Cardiac fibroblast (primary cell): Measurements from ENCODE around the gene ZNF77.
"Not testable (repeated sequence)": the region's sequence is repeated elsewhere in the genome, so short reads cannot be mapped to it uniquely, and the experiment has no call there.

Source experiments
- DNase-seq, 2 donors: peaks; one replicate each; pipeline versions ENCODE4 v3.0.0 to v3.0.0-alpha.2; 2010; ENCODE audit warnings: low read depth in 2 of 2
- H3K4me3 ChIP-seq, 2 donors: replicated peaks in 1 of 2; 1 replicate in 1 of 2; 2 replicates in 1 of 2; pipeline ENCODE4 v1.5.1; 2011; ENCODE audit warnings: low read depth in 2 of 2, low read length in 2 of 2, mild to moderate bottlenecking in 2 of 2, moderate library complexity in 1 of 2
- TF ChIP-seq, protein P1 (sequence below): IDR thresholded peaks from one replicate; pipeline ENCODE4 v1.5.1; 2011; ENCODE audit warnings: low read depth, mild to moderate bottlenecking, low read length, inconsistent platforms

ZNF77 gene

DNA sequence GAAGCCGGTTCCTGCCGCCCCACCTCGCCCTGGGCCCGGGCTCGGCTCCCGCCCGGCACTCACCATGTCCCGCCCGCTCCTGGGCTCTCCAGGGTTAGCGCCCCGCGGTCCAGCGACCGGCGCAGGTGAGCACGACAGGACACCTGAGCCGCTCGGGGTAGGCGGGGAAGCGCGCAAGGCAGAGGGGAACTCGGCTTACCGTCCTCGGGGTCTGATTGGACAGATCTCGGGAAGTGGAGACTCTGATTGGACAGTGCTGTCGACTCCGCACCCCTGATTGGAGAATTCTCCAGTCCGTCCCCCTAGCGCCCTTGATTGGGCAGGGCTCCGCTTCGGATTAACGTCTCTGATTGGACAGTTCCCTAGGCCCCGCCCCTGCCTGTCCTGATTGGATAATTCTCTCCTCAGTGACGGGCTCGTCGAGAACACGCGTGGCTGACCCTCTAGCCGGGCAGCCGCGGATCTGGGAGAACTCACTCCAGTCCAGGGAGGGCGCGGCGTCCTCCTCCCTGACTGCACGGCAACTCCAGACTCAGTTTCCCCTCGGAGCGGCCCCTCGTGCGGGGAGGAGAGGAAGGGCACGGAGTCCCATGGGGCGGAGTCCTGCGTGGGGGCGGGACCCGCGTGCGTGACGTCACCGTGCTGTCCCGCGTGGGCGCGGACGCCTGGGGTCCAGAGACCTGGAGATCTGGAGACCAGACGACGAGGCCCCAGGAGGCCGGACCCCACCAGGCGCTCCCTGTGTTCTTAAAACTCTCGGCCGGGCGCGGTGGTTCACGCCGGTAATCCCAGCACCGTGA, at the start of gene ZNF77:
ZNF77 (minus strand) TSS at position 197 of the 800 bp plus-strand sequence; CDS start at position 66, 131 bp downstream.
- TF ChIP-seq, protein P1, sequence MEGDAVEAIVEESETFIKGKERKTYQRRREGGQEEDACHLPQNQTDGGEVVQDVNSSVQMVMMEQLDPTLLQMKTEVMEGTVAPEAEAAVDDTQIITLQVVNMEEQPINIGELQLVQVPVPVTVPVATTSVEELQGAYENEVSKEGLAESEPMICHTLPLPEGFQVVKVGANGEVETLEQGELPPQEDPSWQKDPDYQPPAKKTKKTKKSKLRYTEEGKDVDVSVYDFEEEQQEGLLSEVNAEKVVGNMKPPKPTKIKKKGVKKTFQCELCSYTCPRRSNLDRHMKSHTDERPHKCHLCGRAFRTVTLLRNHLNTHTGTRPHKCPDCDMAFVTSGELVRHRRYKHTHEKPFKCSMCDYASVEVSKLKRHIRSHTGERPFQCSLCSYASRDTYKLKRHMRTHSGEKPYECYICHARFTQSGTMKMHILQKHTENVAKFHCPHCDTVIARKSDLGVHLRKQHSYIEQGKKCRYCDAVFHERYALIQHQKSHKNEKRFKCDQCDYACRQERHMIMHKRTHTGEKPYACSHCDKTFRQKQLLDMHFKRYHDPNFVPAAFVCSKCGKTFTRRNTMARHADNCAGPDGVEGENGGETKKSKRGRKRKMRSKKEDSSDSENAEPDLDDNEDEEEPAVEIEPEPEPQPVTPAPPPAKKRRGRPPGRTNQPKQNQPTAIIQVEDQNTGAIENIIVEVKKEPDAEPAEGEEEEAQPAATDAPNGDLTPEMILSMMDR: no peak
- peak; percentile 99 for DNase-seq
- H3K4me3 ChIP-seq: peak within 1 kb of the TSS; percentile 86 to 88

DNA sequence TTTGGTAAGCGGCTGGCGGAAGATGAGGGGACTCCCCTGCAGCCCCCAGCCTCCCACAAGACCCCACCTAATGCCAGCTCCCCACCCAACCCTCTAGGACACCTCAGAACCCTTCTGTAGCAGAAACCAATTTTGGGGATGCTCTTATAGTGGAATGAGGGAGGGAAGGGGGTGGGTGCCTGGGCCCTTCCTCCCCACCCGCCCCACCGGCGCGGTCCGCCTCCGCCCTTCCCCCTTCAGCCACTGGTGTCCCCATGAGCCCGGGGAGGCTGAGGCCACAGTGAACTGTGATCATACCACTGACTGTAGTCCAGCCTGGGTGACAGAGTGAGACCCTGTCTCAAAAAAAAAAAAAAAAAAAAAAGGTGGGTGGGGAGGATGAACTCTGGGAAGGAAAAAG, 48.8 kb upstream of the ZNF77 start:
- no peak overlapping the region for H3K4me3 ChIP-seq
- DNase-seq: no peak
- TF ChIP-seq, protein P1: no peak

DNA sequence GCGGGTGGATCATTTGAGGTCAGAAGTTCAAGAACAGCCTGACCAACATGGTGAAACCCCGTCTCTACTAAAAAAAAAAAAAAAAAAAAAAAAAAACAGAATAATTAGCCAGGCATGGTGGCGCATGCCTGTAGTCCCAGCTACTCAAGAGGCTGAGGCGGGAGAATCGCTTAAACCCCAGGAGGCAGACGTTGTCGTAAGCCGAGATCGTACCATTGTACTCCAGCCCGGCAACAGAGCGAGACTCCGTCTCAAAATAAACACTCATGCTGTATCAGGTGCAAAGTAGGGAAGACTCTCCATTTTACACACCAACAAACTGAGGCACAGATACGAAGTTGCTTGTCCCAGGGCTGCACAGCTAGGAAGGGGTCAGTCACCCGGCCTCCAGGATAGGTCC, 48.2 kb upstream of the ZNF77 start:
- no peak overlapping the region for H3K4me3 ChIP-seq
- TF ChIP-seq, protein P1: no peak
- DNase-seq: no peak

DNA sequence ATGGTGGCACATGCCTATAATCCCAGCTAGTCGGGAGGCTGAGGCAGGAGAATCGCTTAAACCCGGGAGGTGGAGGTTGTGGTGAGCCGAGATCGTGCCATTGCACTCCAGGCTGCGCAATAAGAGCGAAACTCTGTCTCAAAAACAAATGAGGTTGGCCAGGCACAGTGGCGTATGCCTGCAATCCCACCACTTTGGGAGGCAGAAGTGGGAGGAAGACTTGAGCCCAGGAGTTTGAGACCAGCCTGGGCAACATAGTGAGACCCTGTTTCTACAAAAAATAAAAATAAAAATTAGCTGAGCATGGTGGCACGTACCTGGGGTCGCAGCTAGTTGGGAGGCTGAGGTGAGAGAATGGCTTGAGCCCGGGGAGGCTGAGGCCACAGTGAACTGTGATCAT, 47.6 kb upstream of the ZNF77 start:
- not testable (repeated sequence) for H3K4me3 ChIP-seq, DNase-seq

DNA sequence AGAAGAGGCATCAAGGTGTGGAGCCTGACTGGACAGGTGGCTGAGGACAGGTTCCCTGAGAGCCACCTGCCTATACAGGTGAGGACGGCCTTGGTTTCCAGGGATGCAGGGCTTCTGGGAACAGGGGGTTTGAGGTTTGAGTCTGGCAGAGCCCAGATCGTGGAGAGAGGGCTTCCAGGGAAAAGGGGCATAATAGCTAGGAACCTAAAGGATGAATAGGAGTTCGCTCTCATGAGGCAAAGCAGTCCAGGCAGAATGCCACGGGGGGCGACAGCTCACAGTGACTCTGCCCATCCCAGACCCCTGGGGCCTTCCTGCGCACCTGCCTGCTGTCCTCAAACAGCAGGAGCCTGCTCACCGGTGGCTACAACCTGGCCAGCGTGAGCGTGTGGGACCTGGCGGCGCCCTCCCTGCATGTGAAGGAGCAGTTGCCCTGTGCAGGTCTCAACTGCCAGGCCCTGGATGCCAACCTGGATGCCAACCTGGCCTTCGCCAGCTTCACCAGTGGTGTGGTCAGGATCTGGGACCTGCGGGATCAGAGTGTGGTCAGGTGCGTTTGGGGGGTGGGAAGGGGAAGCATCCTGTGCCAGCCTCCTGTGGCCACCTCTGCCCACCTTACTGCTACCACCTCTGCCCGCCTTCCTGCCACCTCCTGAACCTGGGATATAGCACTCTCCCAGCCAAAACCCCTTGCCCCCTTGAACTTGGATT, 44.6 kb upstream of the ZNF77 start:
- TF ChIP-seq, protein P1: no peak
- no peak overlapping the region for H3K4me3 ChIP-seq
- DNase-seq: no peak

DNA sequence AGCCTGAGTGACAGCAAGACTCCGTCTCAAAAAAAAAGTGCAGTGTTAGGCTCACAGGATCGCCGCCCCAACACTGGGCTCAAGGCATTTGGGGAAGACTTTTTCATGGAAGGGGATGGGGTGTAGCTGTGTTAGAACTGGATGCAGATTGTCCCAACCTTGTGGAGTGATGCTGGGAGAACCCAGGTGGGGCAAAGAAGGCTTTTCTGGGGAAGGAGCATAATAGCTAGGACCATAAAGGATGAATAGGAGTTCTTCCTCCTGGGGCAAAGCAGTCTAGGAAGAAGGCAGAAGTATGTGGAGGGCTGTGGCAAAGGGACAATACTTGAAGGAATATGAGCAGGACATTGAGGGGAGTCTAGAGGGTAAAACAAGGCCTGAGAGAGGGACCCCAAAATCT, 43.8 kb upstream of the ZNF77 start:
- no peak for DNase-seq
- TF ChIP-seq, protein P1: no peak

DNA sequence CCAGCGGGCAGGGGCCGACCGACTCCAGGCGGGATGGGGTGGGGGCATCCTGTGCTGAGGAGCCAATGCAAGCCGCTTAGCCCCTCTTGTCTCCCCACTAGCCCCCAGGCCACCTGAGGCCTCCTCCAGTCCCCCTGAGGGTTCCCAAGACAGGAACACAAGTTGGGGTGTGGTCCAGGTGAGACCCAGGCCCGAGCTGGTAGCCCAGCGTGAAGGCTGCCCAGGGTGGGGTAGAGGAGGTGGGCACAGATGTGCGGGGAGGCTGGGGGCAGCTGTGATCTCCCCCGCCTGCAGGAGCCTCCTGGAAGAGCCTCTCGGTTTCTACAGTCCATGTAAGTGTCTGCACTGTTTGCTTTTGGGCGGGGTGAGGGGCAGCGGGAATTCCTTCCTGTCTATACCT, 43.0 kb upstream of the ZNF77 start:
- H3K4me3 ChIP-seq: no peak overlapping the region
- no peak for DNase-seq
- TF ChIP-seq, protein P1: no peak

More for the DNA sequence above, 43.8 kb upstream of the ZNF77 start:
- no peak overlapping the region for H3K4me3 ChIP-seq
